ENCODE measurements around the gene TNS3. TPM values are rescaled to one million over a fixed set of nuclear protein-coding genes. Genes with fewer than 3 reads are reported as not detected.
A peak's percentile ranks its signal among the peaks of the same experiment; 100 is the strongest.

The TNS3 gene
- total RNA-seq, 1 donor from 2014 or later = 426 TPM

DNA sequence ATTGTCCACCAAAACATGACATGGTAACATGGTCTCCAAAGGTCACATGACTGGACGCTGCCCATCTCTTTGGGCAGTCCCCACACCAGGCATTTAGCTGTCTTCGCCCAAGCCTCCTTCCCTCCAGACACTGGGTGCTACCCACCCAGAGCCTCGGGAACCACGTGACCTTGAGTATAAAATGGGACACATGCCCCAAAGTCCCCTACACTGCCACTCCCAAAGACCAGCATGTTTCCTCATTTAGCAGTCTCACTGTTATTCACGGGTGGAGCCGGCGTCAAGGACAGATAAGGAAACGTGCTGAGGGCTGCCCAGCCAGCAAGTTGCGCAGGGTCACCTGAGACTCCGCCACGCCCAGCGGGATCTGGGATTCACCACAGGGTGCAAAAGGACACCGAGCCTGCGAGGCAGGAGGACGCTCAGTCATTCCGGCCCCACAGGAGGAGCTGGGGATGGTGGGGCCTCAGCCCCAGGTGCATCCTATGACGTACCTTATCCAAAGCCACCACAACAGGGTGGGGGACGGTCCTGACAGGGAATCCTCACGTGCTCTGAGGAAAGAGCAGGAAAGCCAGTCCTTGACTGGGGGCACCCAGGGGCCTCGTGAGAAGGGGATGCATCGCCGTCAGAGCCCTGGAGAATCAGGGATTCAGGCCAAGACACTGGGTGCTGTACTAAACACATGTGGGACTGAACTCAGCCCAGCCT lies 226.9 kb downstream of the TNS3 start:
- H3K27me3 Mint-ChIP-seq (ENCODE audit: low read depth) = no peaks in the 10 kb centered on the region
- no peak overlapping the region for H3K4me3 Mint-ChIP-seq (ENCODE audit: unreplicated experiment)
- TF ChIP-seq, protein P1, sequence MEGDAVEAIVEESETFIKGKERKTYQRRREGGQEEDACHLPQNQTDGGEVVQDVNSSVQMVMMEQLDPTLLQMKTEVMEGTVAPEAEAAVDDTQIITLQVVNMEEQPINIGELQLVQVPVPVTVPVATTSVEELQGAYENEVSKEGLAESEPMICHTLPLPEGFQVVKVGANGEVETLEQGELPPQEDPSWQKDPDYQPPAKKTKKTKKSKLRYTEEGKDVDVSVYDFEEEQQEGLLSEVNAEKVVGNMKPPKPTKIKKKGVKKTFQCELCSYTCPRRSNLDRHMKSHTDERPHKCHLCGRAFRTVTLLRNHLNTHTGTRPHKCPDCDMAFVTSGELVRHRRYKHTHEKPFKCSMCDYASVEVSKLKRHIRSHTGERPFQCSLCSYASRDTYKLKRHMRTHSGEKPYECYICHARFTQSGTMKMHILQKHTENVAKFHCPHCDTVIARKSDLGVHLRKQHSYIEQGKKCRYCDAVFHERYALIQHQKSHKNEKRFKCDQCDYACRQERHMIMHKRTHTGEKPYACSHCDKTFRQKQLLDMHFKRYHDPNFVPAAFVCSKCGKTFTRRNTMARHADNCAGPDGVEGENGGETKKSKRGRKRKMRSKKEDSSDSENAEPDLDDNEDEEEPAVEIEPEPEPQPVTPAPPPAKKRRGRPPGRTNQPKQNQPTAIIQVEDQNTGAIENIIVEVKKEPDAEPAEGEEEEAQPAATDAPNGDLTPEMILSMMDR (IDR thresholded peaks at IDR 0.05) = no peak
- H3K4me1 Mint-ChIP-seq (ENCODE audit: low read depth) = peaks cover 40% of the 10 kb centered on the region
- no peak for DNase-seq (ENCODE audit: low spot score)
- H3K27ac Mint-ChIP-seq (ENCODE audit: unreplicated experiment) = no peak overlapping the region
- peaks cover 12% of the 10 kb centered on the region for H3K36me3 Mint-ChIP-seq (ENCODE audit: low read depth)
- no peaks in the 10 kb centered on the region for H3K9me3 Mint-ChIP-seq (ENCODE audit: low read depth)

DNA sequence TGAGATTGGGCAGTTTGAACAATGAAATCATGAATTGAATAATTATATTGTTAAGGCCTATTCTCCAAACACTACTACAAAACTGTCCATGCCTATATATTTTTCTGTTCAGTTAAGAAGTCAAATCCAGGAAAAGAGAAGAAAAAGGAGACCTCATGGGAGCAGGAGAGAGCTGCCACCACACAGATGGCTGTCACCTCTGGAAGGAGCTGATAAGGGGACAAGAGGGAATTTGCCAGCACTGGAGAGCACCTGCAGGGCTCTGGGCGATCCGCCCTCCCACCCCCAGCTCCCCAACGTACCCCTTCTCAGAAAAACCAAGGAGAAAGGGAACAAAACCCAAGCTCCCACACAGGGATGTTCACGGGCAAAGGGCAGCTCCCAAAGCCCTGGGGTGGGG lies 227.8 kb downstream of the TNS3 start:
- no peaks in the 10 kb centered on the region for H3K27me3 Mint-ChIP-seq (ENCODE audit: low read depth)
- peak overlapping the region; percentile 17 for H3K27ac Mint-ChIP-seq (ENCODE audit: unreplicated experiment)
- no peak overlapping the region for H3K4me3 Mint-ChIP-seq (ENCODE audit: unreplicated experiment)
- no peaks in the 10 kb centered on the region for H3K9me3 Mint-ChIP-seq (ENCODE audit: low read depth)
- TF ChIP-seq, protein P1 (IDR thresholded peaks at IDR 0.05) = no peak
- H3K4me1 Mint-ChIP-seq (ENCODE audit: low read depth) = peaks cover 40% of the 10 kb centered on the region
- DNase-seq (ENCODE audit: low spot score) = no peak
- peaks cover 11% of the 10 kb centered on the region for H3K36me3 Mint-ChIP-seq (ENCODE audit: low read depth)

DNA sequence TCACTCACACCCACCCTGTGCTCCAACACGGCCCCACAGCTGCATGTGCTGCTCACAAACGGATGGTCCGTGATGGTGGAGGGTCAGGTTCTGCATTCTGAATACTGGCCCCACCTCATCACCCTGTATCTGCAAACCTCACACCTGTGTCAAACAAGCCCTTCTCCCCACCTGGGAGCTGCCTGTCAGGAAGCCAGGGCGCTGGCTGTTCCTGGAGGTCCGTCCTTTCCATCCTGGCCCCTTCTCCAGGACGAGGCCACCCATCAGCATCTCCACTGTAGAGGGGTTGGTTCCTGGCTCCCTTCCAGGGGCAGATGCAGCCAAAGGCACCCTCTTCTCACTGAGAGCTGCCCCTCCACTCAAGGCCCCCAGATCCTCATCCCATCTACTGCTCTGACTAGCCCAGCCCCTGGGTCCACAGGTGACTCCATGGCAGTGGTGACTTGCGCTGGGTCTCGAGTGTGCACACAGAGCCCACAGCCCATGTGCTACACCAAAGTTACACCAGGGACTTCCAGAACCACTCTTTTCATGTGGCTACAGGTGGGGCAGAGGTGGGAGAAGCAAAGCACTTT lies 229.4 kb downstream of the TNS3 start:
- Mint-ChIP-seq H3K4me3 (ENCODE audit: unreplicated experiment) (no peak overlapping the region), H3K27me3 (ENCODE audit: low read depth) (no peaks in the 10 kb centered on the region), H3K36me3 (ENCODE audit: low read depth) (peaks cover 13% of the 10 kb centered on the region), H3K9me3 (ENCODE audit: low read depth) (no peaks in the 10 kb centered on the region), H3K27ac (ENCODE audit: unreplicated experiment) (no peak overlapping the region), H3K4me1 (ENCODE audit: low read depth) (peaks cover 48% of the 10 kb centered on the region)
- DNase-seq (ENCODE audit: low spot score) = no peak
- TF ChIP-seq, protein P1 (IDR thresholded peaks at IDR 0.05) = no peak

DNA sequence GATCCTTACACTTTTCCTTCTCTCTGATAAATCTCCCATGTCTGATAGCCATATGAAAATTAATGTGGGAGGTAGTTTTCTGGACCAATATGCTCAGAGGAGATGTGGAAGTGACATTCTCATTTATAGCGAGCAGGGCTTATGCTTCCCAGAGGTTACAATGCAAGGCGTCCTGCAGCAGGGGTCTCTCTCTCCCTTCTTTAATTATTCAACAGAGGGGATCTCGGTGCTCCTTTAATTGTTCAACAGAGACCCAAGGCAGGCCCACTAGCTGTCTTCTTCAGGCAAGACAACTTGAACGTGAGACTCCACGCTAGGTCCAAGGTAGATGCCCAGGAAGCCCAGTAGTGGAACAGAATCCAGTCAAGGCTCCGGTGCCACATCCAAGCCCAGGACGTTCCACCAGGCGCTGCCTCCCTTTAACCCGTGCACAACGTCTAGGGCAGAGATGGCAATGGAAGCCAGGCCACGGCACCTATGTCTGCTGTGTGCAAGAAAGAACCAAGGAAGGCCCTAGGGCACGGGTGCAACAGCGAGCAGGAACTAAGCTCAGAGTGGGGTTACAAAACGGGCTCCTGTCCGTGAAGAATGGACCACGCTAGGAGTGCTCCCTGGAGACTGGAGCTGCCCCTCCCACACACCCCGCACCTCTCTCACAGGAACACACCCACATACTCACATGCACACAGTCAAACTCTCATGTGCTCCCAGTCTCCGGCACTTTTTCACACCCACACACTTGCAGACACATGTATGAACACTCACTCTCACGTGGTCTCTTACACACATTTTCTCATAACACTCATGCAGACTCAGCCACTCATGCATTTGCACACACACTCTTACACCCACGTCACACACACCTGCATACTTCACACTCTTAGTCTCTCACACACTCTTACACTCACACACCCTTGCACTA lies 230.4 kb downstream of the TNS3 start:
- no peaks in the 10 kb centered on the region for H3K27me3 Mint-ChIP-seq (ENCODE audit: low read depth)
- DNase-seq (ENCODE audit: low spot score) = no peak
- TF ChIP-seq, protein P1 (IDR thresholded peaks at IDR 0.05) = peak; percentile 14
- H3K27ac Mint-ChIP-seq (ENCODE audit: unreplicated experiment) = no peak overlapping the region
- H3K4me1 Mint-ChIP-seq (ENCODE audit: low read depth) = peaks cover 50% of the 10 kb centered on the region
- no peaks in the 10 kb centered on the region for H3K9me3 Mint-ChIP-seq (ENCODE audit: low read depth)
- H3K4me3 Mint-ChIP-seq (ENCODE audit: unreplicated experiment) = no peak overlapping the region
- peaks cover 16% of the 10 kb centered on the region for H3K36me3 Mint-ChIP-seq (ENCODE audit: low read depth)

DNA sequence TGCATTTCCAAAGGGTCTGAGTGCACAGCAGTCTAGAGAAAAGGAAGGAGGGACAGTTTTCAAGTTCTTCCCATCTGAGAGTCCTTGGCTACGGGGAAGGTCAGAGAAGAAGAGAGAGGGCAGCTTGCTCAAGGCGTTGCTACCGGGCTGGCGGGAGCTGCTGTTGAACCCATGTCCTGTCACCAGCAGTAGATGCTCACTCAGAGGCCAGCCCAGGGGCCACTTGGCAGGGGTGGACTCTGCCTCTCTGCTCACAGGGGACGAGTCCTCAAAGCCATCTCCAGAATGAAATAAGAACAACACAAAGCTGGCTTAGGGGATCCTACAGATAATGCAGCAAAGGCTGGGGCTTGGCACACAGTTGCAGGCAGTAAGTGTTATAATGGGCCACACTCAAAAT lies 231.5 kb downstream of the TNS3 start:
- H3K27ac Mint-ChIP-seq (ENCODE audit: unreplicated experiment) = peak overlapping the region; percentile 87
- no peaks in the 10 kb centered on the region for H3K9me3 Mint-ChIP-seq (ENCODE audit: low read depth)
- TF ChIP-seq, protein P1 (IDR thresholded peaks at IDR 0.05) = no peak
- DNase-seq (ENCODE audit: low spot score) = no peak
- H3K4me3 Mint-ChIP-seq (ENCODE audit: unreplicated experiment) = no peak overlapping the region
- peaks cover 51% of the 10 kb centered on the region for H3K4me1 Mint-ChIP-seq (ENCODE audit: low read depth)
- H3K27me3 Mint-ChIP-seq (ENCODE audit: low read depth) = no peaks in the 10 kb centered on the region
- H3K36me3 Mint-ChIP-seq (ENCODE audit: low read depth) = peaks cover 16% of the 10 kb centered on the region

All from chondrocyte (in vitro differentiated cells).